A549 (cell line): Measurements from ENCODE around the gene SUCLA2. TPM values are rescaled to one million over a fixed set of nuclear protein-coding genes. Genes with fewer than 3 reads are reported as not detected.
"Not testable (repeated sequence)": the region's sequence is repeated elsewhere in the genome, so short reads cannot be mapped to it uniquely, and the experiment has no call there.

ENCODE experiments used
- ATAC-seq, 2 experiments: fragments of 200-7000 bp in 1 of 2; fragments of >200 bp in 1 of 2; cut with Nextera tagmentation in 1 of 2; cut with Tn5 transposase in 1 of 2; 3 replicates each; pipeline versions ENCODE4 v1.8.0 to v1.9.1; 2018 to 2020; ENCODE audit warnings: mild to moderate bottlenecking in 1 of 2, moderate library complexity in 1 of 2
- CTCF ChIA-PET: fragments of 300-600 bp; sonication (Branson Sonifier 250); formaldehyde crosslinking; extraction: SDS; loops from one replicate; lab custom pipeline; 2021; ENCODE audit warnings: antibody characterized with exemption, inconsistent platforms; lab: Yijun Ruan, JAX
- POLR2A ChIA-PET: fragments of 350-600 bp; formaldehyde crosslinking; extraction: SDS; loops from one replicate; lab custom pipeline; 2021; ENCODE audit warnings: antibody characterized with exemption, inconsistent platforms; lab: Yijun Ruan, JAX
- DNase-seq, 2 experiments: peaks; one replicate each; pipeline versions ENCODE4 v3.0.0 to v3.0.0-alpha.2; 2011 to 2016; ENCODE audit warnings: low read depth in 1 of 2, low spot score in 1 of 2
- FAIRE-seq: peaks from 2 replicates; lab custom pipeline; 2011; peaks lifted over from hg19 to GRCh38; lab: Jason Lieb, UNC
- H3K27ac ChIP-seq, 2 experiments: fragments of >200 bp; sonication (Bioruptor Twin); formaldehyde crosslinking; 3 replicates each; pipeline ENCODE4 v1.5.1; 2016 to 2017
- H3K4me1 ChIP-seq: fragments of >200 bp; sonication (Bioruptor Twin); formaldehyde crosslinking; 3 replicates; pipeline ENCODE4 v1.6.1; 2016
- H3K4me2 ChIP-seq: fragments of >200 bp; sonication (Bioruptor Twin); formaldehyde crosslinking; 3 replicates; pipeline ENCODE4 v1.6.1; 2016
- H3K4me3 ChIP-seq: fragments of >200 bp; sonication (Bioruptor Twin); formaldehyde crosslinking; 3 replicates; pipeline ENCODE4 v1.5.1; 2016
- H3K9me3 ChIP-seq: fragments of >200 bp; sonication (Bioruptor Twin); formaldehyde crosslinking; 3 replicates; pipeline ENCODE4 v1.6.1; 2016
- CBX8 ChIP-seq: fragments of 200-600 bp; sonication (generic); IDR thresholded peaks from 2 replicates; pipeline ENCODE4 v1.6.1; 2016
- CHD2 ChIP-seq: fragments of 150-350 bp; IDR thresholded peaks from 2 replicates; pipeline ENCODE4 v1.6.1; 2014; ENCODE audit warnings: low read length; ENCODE audit not compliant: partially characterized antibody
- EHMT2 ChIP-seq: fragments of 200-600 bp; sonication (generic); IDR thresholded peaks from 2 replicates; pipeline ENCODE4 v1.6.1; 2016; ENCODE audit warnings: antibody characterized with exemption, low read depth, mild to moderate bottlenecking, moderate library complexity
- EP300 ChIP-seq, 2 experiments: fragments of >200 bp; sonication (Bioruptor Twin); formaldehyde crosslinking; IDR thresholded peaks; 2 replicates in 1 of 2; 3 replicates in 1 of 2; pipeline ENCODE4 v1.6.1; 2016 to 2017
- HDAC2 ChIP-seq: fragments of 200-600 bp; sonication (generic); IDR thresholded peaks from 2 replicates; pipeline ENCODE4 v1.6.1; 2016
- JUN ChIP-seq, 2 experiments: fragments of >200 bp; sonication (Bioruptor Twin); formaldehyde crosslinking; IDR thresholded peaks; 2 replicates in 1 of 2; 3 replicates in 1 of 2; pipeline ENCODE4 v1.6.1; 2016 to 2017
- KDM5A ChIP-seq: fragments of 200-600 bp; sonication (generic); IDR thresholded peaks from 2 replicates; pipeline ENCODE4 v1.6.1; 2016; ENCODE audit warnings: antibody characterized with exemption, mild to moderate bottlenecking
- NFE2L2 ChIP-seq: fragments of 150-350 bp; conservative IDR thresholded peaks from 2 replicates; pipeline ENCODE4 v1.6.1; 2014; ENCODE audit warnings: low read length
- POLR2A ChIP-seq: IDR thresholded peaks from 2 replicates; pipeline ENCODE4 v1.6.1; 2012; ENCODE audit warnings: mild to moderate bottlenecking, low read length
- RCOR1 ChIP-seq: fragments of 150-350 bp; IDR thresholded peaks from 2 replicates; pipeline ENCODE4 v1.6.1; 2014; ENCODE audit warnings: antibody characterized with exemption, low read length, low read depth
- RFX5 ChIP-seq: fragments of 450-650 bp; IDR thresholded peaks from 2 replicates; pipeline ENCODE4 v1.7.1; 2014; ENCODE audit warnings: antibody characterized with exemption, mild to moderate bottlenecking, moderate library complexity
- TP53 ChIP-seq: fragments of 250-450 bp; sonication (Bioruptor Pico); IDR thresholded peaks from 2 replicates; pipeline ENCODE4 v1.5.0; 2021; ENCODE audit warnings: mild to moderate bottlenecking, moderate library complexity
- ZC3H11A ChIP-seq: fragments of 450-650 bp; IDR thresholded peaks from 2 replicates; pipeline ENCODE4 v1.6.1; 2014; ENCODE audit warnings: antibody characterized with exemption, mild to moderate bottlenecking
- ZNF302 ChIP-seq: fragments of 250-450 bp; sonication (Bioruptor Pico); IDR thresholded peaks from 2 replicates; pipeline ENCODE4 v1.9.0; 2021; ENCODE audit warnings: inconsistent platforms, mild to moderate bottlenecking, moderate library complexity
- ZSCAN20 ChIP-seq: fragments of 250-450 bp; sonication (Bioruptor Pico); IDR thresholded peaks from 2 replicates; pipeline ENCODE4 v1.8.0; 2022; ENCODE audit warnings: mild to moderate bottlenecking, moderate library complexity
- WGBS: methylation state at CpG from one replicate; pipeline ENCODE4 v1.1.6; 2017; ENCODE audit errors: missing lambda C conversion rate; 5-methylcytosine and 5-hydroxymethylcytosine counted together
- polyA plus RNA-seq, 4 experiments: library from polyadenylated mRNA; depleted of rRNA in 3 of 4; stranded (reverse); fragments of >200 nt; fragmentation: RNase III in 1 of 4; extraction: RNeasy Plus Mini Kit Qiagen cat#74134 plus additional on column Dnase treatment in 1 of 4; gene quantifications; 2 replicates in 3 of 4; 3 replicates in 1 of 4; pipeline ENCODE4 v1.2.3, GENCODE V29; 2011 to 2017
- TF ChIP-seq, protein P1 (sequence below): fragments of 250-450 bp; sonication (Bioruptor Pico); IDR thresholded peaks from 2 replicates; pipeline ENCODE4 v1.5.0; 2021; ENCODE audit warnings: mild to moderate bottlenecking, moderate library complexity, borderline replicate concordance
- TF ChIP-seq, protein P2 (sequence below): fragments of 150-350 bp; IDR thresholded peaks from 2 replicates; pipeline ENCODE4 v1.6.1; 2014; ENCODE audit warnings: low read depth, mild to moderate bottlenecking, low read length
- TF ChIP-seq, protein P3 (sequence below): fragments of >200 bp; sonication (Bioruptor Twin); formaldehyde crosslinking; IDR thresholded peaks from 3 replicates; pipeline ENCODE4 v1.5.1; 2016

The SUCLA2 gene
- polyA plus RNA-seq, 2 of the 4 experiments (the other 2 are of a cell fraction), result 52.6 to 65.4 TPM

DNA sequence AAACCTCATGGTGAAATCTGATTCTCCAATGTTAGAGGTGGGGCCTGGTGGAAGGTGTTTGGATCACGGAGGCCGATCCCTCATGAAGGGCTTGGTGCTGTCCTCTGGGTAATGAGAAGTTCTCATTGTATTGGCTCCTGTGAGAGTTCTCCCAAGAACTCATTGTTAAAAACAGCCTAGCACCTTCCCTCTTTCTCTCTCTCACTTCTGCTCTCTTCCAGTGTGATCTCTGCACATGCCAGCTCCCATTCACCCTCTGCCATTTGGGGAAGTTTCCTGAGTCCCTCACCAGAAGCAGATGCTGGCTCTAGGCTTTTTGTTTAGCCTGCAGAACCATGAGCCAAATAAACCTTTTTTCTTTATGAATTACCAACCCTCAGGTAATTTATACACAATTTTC, 3.1 kb upstream of the SUCLA2 start:
- no peaks in the 10 kb centered on the region for H3K9me3 ChIP-seq
- H3K4me3 ChIP-seq, result no peak overlapping the region
- WGBS, result 98% methylated on average over 2 of the region's 2 CpGs
- ATAC-seq (no peak), FAIRE-seq (no peak), DNase-seq (no peak)
- TF ChIP-seq ZC3H11A (no peak), POLR2A (no peak), NFE2L2 (no peak), ZSCAN20 (no peak), HDAC2 (no peak), RFX5 (no peak), TP53 (CRISPR knock-in tag) (no peak), EP300 (IDR thresholded peaks at IDR 0.05) (no peak), CBX8 (no peak), RCOR1 (no peak), JUN (IDR thresholded peaks at IDR 0.05) (no peak), EHMT2 (no peak)
- TF ChIP-seq, protein P1, sequence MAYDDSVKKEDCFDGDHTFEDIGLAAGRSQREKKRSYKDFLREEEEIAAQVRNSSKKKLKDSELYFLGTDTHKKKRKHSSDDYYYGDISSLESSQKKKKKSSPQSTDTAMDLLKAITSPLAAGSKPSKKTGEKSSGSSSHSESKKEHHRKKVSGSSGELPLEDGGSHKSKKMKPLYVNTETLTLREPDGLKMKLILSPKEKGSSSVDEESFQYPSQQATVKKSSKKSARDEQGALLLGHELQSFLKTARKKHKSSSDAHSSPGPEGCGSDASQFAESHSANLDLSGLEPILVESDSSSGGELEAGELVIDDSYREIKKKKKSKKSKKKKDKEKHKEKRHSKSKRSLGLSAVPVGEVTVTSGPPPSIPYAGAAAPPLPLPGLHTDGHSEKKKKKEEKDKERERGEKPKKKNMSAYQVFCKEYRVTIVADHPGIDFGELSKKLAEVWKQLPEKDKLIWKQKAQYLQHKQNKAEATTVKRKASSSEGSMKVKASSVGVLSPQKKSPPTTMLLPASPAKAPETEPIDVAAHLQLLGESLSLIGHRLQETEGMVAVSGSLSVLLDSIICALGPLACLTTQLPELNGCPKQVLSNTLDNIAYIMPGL (CRISPR knock-in tag), result no peak
- peak overlapping the region in 1 of 2 experiments; percentile 30; a peak in 1 of 6 replicates for H3K27ac ChIP-seq
- ChIA-PET POLR2A (no interaction called here), CTCF (no interaction called here)
- peaks cover 35% of the 10 kb centered on the region for H3K4me1 ChIP-seq
- no peak overlapping the region for H3K4me2 ChIP-seq

DNA sequence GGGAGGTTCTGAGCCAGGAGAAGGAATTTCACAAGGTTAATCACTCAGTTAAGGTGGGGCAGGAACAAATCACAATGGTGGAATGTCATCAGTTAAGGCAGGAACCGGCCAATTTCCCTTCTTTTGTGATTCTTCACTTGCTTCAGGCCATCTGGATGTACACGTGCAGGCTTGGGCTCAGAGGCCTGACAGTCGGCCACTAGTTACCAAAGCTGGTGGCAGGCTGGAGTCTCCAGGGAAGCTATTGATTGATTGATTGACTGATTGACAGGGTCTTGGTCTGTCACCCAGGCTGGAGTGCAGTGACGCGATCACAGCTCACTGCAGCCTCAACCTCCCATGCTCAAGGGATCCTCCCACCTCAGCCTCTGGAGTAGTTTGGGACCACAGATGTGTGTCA, 926 bp upstream of the SUCLA2 start:
- peaks cover 23% of the 10 kb centered on the region for H3K4me1 ChIP-seq
- H3K9me3 ChIP-seq, FAIRE-seq, CTCF ChIA-PET: not testable (repeated sequence)
- WGBS, result 40% methylated on average over 5 of the region's 5 CpGs
- H3K4me2 ChIP-seq, result peak overlapping the region; percentile 78
- peak overlapping the region; percentile 94 to 98 for H3K27ac ChIP-seq
- POLR2A ChIA-PET, result interaction anchor here (2.3 kb wide), 1 partner anchor 36 kb away, joined by 16 read pairs; the partner anchor contains the start of gene NUDT15
- ATAC-seq, result peak in 1 of 2 experiments; percentile 8; a peak in 3 of 6 replicates
- peak overlapping the region; percentile 91 for H3K4me3 ChIP-seq
- DNase-seq, result peak in 1 of 2 experiments; percentile 11

DNA sequence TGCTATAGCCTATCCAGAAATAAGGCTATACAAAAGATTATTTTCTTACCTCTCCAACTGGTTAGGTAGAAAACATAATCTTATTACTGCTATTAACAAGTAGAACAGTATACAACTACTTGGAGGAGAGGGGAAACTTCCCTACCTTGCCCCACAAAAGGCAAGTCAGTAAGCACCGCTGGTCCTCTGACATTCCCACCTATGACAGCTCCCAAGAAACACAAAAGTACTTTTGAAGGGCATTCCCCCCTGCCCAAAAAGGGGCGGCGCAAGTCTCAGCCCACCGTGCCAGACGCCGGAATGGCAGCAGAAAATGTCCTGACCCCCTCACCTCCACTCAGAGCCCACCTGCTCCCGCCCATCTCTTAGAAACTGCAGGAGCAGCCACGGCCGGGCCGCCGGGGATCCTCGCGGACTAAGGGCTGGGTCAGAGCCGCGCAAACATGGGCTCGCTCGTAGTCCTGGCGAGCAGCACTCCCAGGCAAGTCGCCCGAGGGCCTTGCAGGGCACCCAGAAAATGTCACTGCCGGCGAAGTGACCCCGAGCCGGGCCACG, 437 bp downstream of the SUCLA2 start:
- H3K4me3 ChIP-seq, result peak overlapping the region; percentile 91
- FAIRE-seq (no peak), DNase-seq (peak; percentile 5 to 7), ATAC-seq (peak; percentile 60 to 64)
- peak overlapping the region; percentile 83 for H3K4me2 ChIP-seq
- ChIA-PET CTCF (no interaction called here), POLR2A (interaction anchor here (2.3 kb wide), 1 partner anchor 37 kb away, joined by 16 read pairs; the partner anchor contains the start of gene NUDT15)
- no peaks in the 10 kb centered on the region for H3K9me3 ChIP-seq
- H3K4me1 ChIP-seq, result peaks cover 18% of the 10 kb centered on the region
- peak overlapping the region; percentile 94 to 98 for H3K27ac ChIP-seq
- TF ChIP-seq, protein P1 (CRISPR knock-in tag), result no peak
- TF ChIP-seq, protein P2, sequence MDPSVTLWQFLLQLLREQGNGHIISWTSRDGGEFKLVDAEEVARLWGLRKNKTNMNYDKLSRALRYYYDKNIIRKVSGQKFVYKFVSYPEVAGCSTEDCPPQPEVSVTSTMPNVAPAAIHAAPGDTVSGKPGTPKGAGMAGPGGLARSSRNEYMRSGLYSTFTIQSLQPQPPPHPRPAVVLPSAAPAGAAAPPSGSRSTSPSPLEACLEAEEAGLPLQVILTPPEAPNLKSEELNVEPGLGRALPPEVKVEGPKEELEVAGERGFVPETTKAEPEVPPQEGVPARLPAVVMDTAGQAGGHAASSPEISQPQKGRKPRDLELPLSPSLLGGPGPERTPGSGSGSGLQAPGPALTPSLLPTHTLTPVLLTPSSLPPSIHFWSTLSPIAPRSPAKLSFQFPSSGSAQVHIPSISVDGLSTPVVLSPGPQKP, result no peak
- TF ChIP-seq CHD2 (no peak), ZNF302 (no peak), KDM5A (no peak; the same call in none of the 2 replicates), RCOR1 (no peak)
- TF ChIP-seq, protein P3, sequence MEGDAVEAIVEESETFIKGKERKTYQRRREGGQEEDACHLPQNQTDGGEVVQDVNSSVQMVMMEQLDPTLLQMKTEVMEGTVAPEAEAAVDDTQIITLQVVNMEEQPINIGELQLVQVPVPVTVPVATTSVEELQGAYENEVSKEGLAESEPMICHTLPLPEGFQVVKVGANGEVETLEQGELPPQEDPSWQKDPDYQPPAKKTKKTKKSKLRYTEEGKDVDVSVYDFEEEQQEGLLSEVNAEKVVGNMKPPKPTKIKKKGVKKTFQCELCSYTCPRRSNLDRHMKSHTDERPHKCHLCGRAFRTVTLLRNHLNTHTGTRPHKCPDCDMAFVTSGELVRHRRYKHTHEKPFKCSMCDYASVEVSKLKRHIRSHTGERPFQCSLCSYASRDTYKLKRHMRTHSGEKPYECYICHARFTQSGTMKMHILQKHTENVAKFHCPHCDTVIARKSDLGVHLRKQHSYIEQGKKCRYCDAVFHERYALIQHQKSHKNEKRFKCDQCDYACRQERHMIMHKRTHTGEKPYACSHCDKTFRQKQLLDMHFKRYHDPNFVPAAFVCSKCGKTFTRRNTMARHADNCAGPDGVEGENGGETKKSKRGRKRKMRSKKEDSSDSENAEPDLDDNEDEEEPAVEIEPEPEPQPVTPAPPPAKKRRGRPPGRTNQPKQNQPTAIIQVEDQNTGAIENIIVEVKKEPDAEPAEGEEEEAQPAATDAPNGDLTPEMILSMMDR, result no peak
- 0% methylated on average over 7 of the region's 25 CpGs for WGBS
